OCI-LY3 (cell line): ENCODE data around the gene PLXDC2.

Source experiments
- H2AFZ ChIP-seq: fragments of 200-600, 300-600 bp; shearing (Covaris generic); 2 replicates; pipeline ENCODE4 v1.6.0; 2014; ENCODE audit warnings: antibody characterized with exemption, low read depth, low read length
- H3K27ac ChIP-seq: fragments of 200-600, 300-600 bp; sonication (generic); 2 replicates; pipeline ENCODE4 v1.5.1; 2014; ENCODE audit warnings: mild to moderate bottlenecking, low read length, moderate library complexity, mixed read lengths
- H3K27me3 ChIP-seq: fragments of 200-600, 300-600 bp; sonication (generic); 2 replicates; pipeline ENCODE4 v1.6.1; 2014; ENCODE audit warnings: low read depth, low read length, mixed read lengths
- H3K36me3 ChIP-seq: fragments of 200-600, 300-600 bp; sonication (generic); replicated peaks from 2 replicates; pipeline ENCODE3; 2014; ENCODE audit warnings: low read depth, low read length, mixed read lengths
- H3K4me1 ChIP-seq: fragments of 300-600, 200-600 bp; sonication (generic); 2 replicates; pipeline ENCODE4 v1.6.1; 2014; ENCODE audit warnings: low read length, mixed read lengths
- H3K4me2 ChIP-seq: fragments of 200-600, 300-600 bp; sonication (generic); 2 replicates; pipeline ENCODE4 v1.6.1; 2014; ENCODE audit warnings: low read length, mixed read lengths
- H3K4me3 ChIP-seq: fragments of 300-600, 200-600 bp; sonication (generic); 2 replicates; pipeline ENCODE4 v1.5.1; 2014; ENCODE audit warnings: antibody characterized with exemption, mild to moderate bottlenecking, low read length, moderate library complexity
- H3K79me2 ChIP-seq: fragments of 300-600, 200-600 bp; shearing (Covaris generic); 2 replicates; pipeline ENCODE4 v1.6.1; 2014; ENCODE audit warnings: mild to moderate bottlenecking, low read length, mixed read lengths
- H3K9ac ChIP-seq: fragments of 300-600, 200-600 bp; shearing (Covaris generic); 2 replicates; pipeline ENCODE4 v1.6.0; 2014; ENCODE audit warnings: mild to moderate bottlenecking, low read length, moderate library complexity
- H3K9me3 ChIP-seq: fragments of 200-600, 300-600 bp; shearing (Covaris generic); 2 replicates; pipeline ENCODE4 v1.6.1; 2014; ENCODE audit warnings: low read length, mixed read lengths; ENCODE audit not compliant: insufficient read depth
- H4K20me1 ChIP-seq: fragments of 200-600, 300-600 bp; sonication (generic); 2 replicates; pipeline ENCODE4 v1.6.1; 2016; ENCODE audit warnings: low read length, mixed read lengths; ENCODE audit not compliant: insufficient read depth
- EZH2phosphoT487 ChIP-seq: fragments of 200-600 bp; shearing (Covaris generic); IDR thresholded peaks from 2 replicates; pipeline ENCODE4 v1.6.1; 2018; ENCODE audit warnings: antibody characterized with exemption, mixed run types, low read depth
- TF ChIP-seq, protein P1 (sequence below): fragments of 200-600, 300-600 bp; sonication (generic); IDR thresholded peaks from 2 replicates; pipeline ENCODE4 v1.5.1; 2014; ENCODE audit warnings: antibody characterized with exemption, low read length, low read depth

Gene PLXDC2

DNA sequence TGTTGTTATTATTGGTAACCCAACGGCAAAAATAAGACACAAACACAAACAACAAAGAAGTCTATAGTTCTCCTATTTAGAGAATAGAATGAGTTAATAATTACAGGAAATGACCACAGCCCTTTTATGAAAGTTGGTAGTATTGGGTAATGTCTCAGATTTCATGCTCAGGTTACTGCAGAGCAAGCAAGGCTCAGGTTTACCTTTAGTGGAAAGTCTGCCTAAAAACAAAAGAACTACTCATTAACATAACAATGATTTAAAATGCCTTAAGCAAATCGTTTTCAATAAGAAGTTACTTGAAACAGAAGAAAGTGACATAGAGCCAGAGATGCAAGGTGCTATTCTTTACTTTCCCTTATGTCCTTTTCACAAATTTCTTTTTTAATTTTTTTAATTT is 441.2 kb downstream of the PLXDC2 start:
- Histone ChIP-seq H3K27ac (no peak overlapping the region), H2AFZ (no peak overlapping the region), H3K9me3 (no peaks in the 10 kb centered on the region), H3K9ac (no peak overlapping the region), H3K4me3 (no peak overlapping the region), H3K36me3 (no peaks in the 10 kb centered on the region), H3K79me2 (no peaks in the 10 kb centered on the region), H4K20me1 (no peaks in the 10 kb centered on the region), H3K27me3 (no peaks in the 10 kb centered on the region), H3K4me2 (no peak overlapping the region), H3K4me1 (no peaks in the 10 kb centered on the region)
- TF ChIP-seq, protein P1, sequence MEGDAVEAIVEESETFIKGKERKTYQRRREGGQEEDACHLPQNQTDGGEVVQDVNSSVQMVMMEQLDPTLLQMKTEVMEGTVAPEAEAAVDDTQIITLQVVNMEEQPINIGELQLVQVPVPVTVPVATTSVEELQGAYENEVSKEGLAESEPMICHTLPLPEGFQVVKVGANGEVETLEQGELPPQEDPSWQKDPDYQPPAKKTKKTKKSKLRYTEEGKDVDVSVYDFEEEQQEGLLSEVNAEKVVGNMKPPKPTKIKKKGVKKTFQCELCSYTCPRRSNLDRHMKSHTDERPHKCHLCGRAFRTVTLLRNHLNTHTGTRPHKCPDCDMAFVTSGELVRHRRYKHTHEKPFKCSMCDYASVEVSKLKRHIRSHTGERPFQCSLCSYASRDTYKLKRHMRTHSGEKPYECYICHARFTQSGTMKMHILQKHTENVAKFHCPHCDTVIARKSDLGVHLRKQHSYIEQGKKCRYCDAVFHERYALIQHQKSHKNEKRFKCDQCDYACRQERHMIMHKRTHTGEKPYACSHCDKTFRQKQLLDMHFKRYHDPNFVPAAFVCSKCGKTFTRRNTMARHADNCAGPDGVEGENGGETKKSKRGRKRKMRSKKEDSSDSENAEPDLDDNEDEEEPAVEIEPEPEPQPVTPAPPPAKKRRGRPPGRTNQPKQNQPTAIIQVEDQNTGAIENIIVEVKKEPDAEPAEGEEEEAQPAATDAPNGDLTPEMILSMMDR, result no peak
- TF ChIP-seq EZH2phosphoT487, result no peak

DNA sequence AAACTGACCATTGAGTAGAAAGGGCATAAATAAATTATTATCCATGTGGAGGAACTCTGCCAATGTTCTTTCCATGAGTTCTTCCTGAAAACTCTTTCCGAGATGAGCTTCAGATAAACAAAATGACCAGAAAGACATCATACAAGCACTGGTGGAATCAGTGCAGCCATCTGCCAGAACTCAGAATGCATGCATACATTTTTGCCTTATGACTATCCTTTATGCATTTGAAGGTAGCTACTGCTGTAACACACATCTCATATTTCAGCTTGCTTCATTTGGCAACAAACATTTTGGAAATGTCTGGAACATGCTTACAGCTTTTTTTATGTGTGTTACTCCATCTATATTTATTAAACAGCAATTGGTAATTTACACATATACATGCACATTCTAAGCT is 448.9 kb downstream of the PLXDC2 start:
- no peak overlapping the region for H3K4me2 ChIP-seq
- H3K36me3 ChIP-seq, result no peaks in the 10 kb centered on the region
- H3K9me3 ChIP-seq, result no peaks in the 10 kb centered on the region
- no peak overlapping the region for H2AFZ ChIP-seq
- no peaks in the 10 kb centered on the region for H3K79me2 ChIP-seq
- H3K27me3 ChIP-seq, result no peaks in the 10 kb centered on the region
- H4K20me1 ChIP-seq, result no peaks in the 10 kb centered on the region
- TF ChIP-seq, protein P1, result no peak
- no peak for TF ChIP-seq EZH2phosphoT487
- no peaks in the 10 kb centered on the region for H3K4me1 ChIP-seq
- no peak overlapping the region for H3K9ac ChIP-seq
- no peak overlapping the region for H3K27ac ChIP-seq
- H3K4me3 ChIP-seq, result no peak overlapping the region

DNA sequence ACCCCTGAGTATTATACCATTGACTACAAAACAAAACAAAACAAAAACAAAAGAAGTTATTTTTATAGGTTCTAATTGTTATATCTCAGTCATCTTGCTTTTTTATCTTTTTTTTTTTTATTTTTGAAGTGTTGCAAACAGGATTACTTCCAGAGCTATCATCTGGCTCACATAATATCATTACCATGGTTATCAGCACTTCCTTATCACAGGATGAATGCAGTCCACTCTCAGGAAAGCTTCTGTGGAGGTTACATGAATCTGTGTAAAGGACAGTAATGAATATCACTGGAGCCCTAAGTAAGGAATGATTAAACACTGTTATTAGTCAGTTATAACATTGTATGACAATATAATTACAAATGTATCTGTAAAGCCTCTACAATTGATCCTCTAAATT is 451.5 kb downstream of the PLXDC2 start:
- Histone ChIP-seq H3K9ac (no peak overlapping the region), H3K4me1 (no peaks in the 10 kb centered on the region), H4K20me1 (no peaks in the 10 kb centered on the region), H3K27ac (no peak overlapping the region), H3K79me2 (no peaks in the 10 kb centered on the region), H3K36me3 (no peaks in the 10 kb centered on the region), H3K9me3 (no peaks in the 10 kb centered on the region), H3K4me2 (no peak overlapping the region), H3K4me3 (no peak overlapping the region), H3K27me3 (no peaks in the 10 kb centered on the region), H2AFZ (no peak overlapping the region)
- no peak for TF ChIP-seq EZH2phosphoT487
- TF ChIP-seq, protein P1, result no peak

DNA sequence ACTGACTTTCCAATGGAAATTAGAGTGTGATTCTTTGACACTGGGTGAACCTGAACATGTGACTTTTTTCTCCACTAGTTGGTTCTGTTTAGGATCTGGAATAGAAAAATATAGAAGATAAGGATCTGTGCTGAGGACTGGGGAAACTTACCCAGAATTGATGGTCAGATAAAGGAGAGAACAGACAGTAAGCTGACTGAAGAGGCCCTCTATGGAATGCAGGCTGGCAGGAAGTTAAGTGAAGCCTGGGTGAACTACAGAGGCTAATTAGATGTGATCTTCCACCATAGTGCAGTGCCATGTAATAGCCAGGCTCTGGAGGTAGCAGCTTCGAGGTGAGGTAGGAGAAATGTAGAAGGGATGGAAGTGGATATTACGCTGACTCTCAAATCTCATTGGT is 455.3 kb downstream of the PLXDC2 start:
- Histone ChIP-seq H3K4me3 (no peak overlapping the region), H3K36me3 (no peaks in the 10 kb centered on the region), H3K27ac (no peak overlapping the region), H3K27me3 (no peaks in the 10 kb centered on the region), H3K79me2 (no peaks in the 10 kb centered on the region), H2AFZ (no peak overlapping the region), H3K9ac (no peak overlapping the region), H3K4me2 (no peak overlapping the region), H3K4me1 (no peaks in the 10 kb centered on the region), H4K20me1 (no peaks in the 10 kb centered on the region), H3K9me3 (no peaks in the 10 kb centered on the region)
- no peak for TF ChIP-seq EZH2phosphoT487
- TF ChIP-seq, protein P1, result no peak
